OCI-LY7 (cell line): Measurements from ENCODE around the gene IL6R. TPM values are rescaled to one million over a fixed set of nuclear protein-coding genes. Genes with fewer than 3 reads are reported as not detected.

Experiments used
- BruUV-seq: library from RNA; stranded (reverse); fragments of 400-500 nt; replicated peaks from 2 replicates; lab custom pipeline; 2021; lab: Mats Ljungman, UMichigan
- CTCF ChIA-PET: fragments of 300-600 bp; sonication (Branson Sonifier 250); formaldehyde crosslinking; loops from one replicate; lab custom pipeline; 2022; ENCODE audit warnings: antibody characterized with exemption; ENCODE audit not compliant: unreplicated experiment; lab: Charles Lee
- POLR2A ChIA-PET: fragments of 300-600 bp; sonication (Branson Sonifier 250); formaldehyde crosslinking; loops from one replicate; lab custom pipeline; 2022; ENCODE audit warnings: antibody characterized with exemption; lab: Charles Lee
- DNase-seq: peaks from one replicate; pipeline ENCODE4 v3.0.0-alpha.2; 2015; ENCODE audit warnings: low spot score
- H2AFZ ChIP-seq: fragments of 200-600 bp; sonication (generic), shearing (Covaris generic); 2 replicates; pipeline ENCODE4 v1.6.1; 2014; ENCODE audit warnings: mild to moderate bottlenecking, antibody characterized with exemption, low read length, moderate library complexity
- H3K27ac ChIP-seq: fragments of 200-600 bp; sonication (generic); 2 replicates; pipeline ENCODE4 v1.5.1; 2014; ENCODE audit warnings: mixed run types, low read depth, mild to moderate bottlenecking, moderate library complexity, low read length, inconsistent platforms; ENCODE audit not compliant: poor library complexity, severe bottlenecking
- H3K36me3 ChIP-seq: fragments of 200-600 bp; sonication (generic); 2 replicates; pipeline ENCODE4 v1.6.1; 2014; ENCODE audit warnings: mild to moderate bottlenecking, antibody characterized with exemption, low read length, moderate library complexity, mixed read lengths; ENCODE audit not compliant: insufficient read depth
- H3K4me1 ChIP-seq: fragments of 200-600 bp; sonication (generic); 2 replicates; pipeline ENCODE4 v1.5.1; 2014; ENCODE audit warnings: mild to moderate bottlenecking, low read length; ENCODE audit not compliant: insufficient read depth, poor library complexity, severe bottlenecking
- H3K4me2 ChIP-seq: fragments of 200-600 bp; sonication (generic); 2 replicates; pipeline ENCODE4 v1.6.1; 2014; ENCODE audit warnings: mild to moderate bottlenecking, low read length
- H3K4me3 ChIP-seq: fragments of 200-600 bp; sonication (generic); 2 replicates; pipeline ENCODE4 v1.5.1; 2014; ENCODE audit warnings: mild to moderate bottlenecking, low read depth, low read length; ENCODE audit not compliant: poor library complexity, severe bottlenecking
- H3K79me2 ChIP-seq: fragments of 200-600 bp; sonication (generic); 2 replicates; pipeline ENCODE4 v1.6.1; 2016; ENCODE audit warnings: low read depth, mild to moderate bottlenecking, low read length, moderate library complexity, mixed read lengths; ENCODE audit not compliant: insufficient read depth
- H3K9me2 ChIP-seq: fragments of 200-600 bp; sonication (generic); 2 replicates; pipeline ENCODE4 v1.6.1; 2016; ENCODE audit warnings: mild to moderate bottlenecking, low read length, mixed read lengths; ENCODE audit not compliant: insufficient read depth
- H3K9me3 ChIP-seq: fragments of 200-600 bp; sonication (generic); 2 replicates; pipeline ENCODE4 v1.6.1; 2014; ENCODE audit warnings: mild to moderate bottlenecking, mixed run types, low read length, mixed read lengths
- H4K20me1 ChIP-seq: fragments of 200-600 bp; sonication (generic); 2 replicates; pipeline ENCODE4 v1.6.1; 2014; ENCODE audit warnings: mild to moderate bottlenecking, antibody characterized with exemption, low read length, moderate library complexity, mixed read lengths; ENCODE audit not compliant: insufficient read depth
- EZH2phosphoT487 ChIP-seq: fragments of 200-600 bp; sonication (generic); IDR thresholded peaks from 2 replicates; pipeline ENCODE4 v1.6.1; 2018; ENCODE audit warnings: low read depth, borderline replicate concordance, mild to moderate bottlenecking, mixed run types, antibody characterized with exemption, low read length, moderate library complexity, mixed read lengths
- intact Hi-C: fragments of 100-400 bp; cut with micrococcal nuclease; formaldehyde crosslinking; loops from one replicate; pipeline ENCODE4 v1.10.0; 2022; ENCODE audit not compliant: unreplicated experiment
- total RNA-seq, 2 experiments: library from RNA; depleted of rRNA in 1 of 2; stranded (reverse); fragments of >200 nt in 1 of 2; shearing (Covaris generic) in 1 of 2; gene quantifications; 2 replicates each; pipeline ENCODE4 v1.2.3, GENCODE V29; 2014 to 2022
- TF ChIP-seq, protein P1 (sequence below): fragments of 200-600 bp; sonication (generic); conservative IDR thresholded peaks from 2 replicates; pipeline ENCODE4 v1.5.1; 2014; ENCODE audit warnings: mild to moderate bottlenecking, antibody characterized with exemption, low read length, moderate library complexity, mixed read lengths

Gene IL6R
- total RNA-seq, 2 experiments from 2014 or later = not detected

DNA sequence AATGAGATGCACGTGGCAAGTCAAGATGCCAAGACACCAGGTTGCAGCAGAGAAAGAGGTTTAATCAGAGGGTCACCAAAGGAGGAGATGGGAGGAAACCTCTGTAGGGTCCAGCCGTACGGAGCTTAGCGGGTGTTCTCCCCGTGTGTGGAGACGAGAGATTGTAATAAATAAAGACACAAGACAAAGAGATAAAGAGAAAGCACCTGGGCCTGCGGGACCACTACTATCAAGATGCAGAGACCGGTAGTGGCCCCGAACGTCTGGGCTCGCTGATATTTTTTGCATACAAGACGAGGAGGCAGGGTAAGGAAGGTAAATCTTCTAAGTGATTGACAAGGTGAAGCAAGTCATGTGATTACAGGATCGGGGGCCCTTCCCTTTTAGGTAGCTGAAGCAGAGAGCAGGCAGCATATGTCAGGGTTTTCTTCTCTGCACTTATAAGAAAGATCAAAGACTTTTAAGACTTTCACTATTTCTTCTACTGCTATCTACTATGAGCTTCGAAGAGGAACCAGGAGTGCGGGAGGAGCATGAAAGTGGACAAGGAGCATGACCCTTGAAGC lies 55.6 kb downstream of the IL6R start:
- Histone ChIP-seq H3K9me3 (no peaks in the 10 kb centered on the region), H3K9me2 (no peaks in the 10 kb centered on the region), H3K4me2 (no peak overlapping the region), H2AFZ (no peak overlapping the region), H3K4me1 (no peaks in the 10 kb centered on the region), H3K79me2 (no peaks in the 10 kb centered on the region), H3K27ac (no peak overlapping the region), H3K4me3 (no peak overlapping the region), H3K36me3 (no peaks in the 10 kb centered on the region), H4K20me1 (no peaks in the 10 kb centered on the region)
- TF ChIP-seq, protein P1, sequence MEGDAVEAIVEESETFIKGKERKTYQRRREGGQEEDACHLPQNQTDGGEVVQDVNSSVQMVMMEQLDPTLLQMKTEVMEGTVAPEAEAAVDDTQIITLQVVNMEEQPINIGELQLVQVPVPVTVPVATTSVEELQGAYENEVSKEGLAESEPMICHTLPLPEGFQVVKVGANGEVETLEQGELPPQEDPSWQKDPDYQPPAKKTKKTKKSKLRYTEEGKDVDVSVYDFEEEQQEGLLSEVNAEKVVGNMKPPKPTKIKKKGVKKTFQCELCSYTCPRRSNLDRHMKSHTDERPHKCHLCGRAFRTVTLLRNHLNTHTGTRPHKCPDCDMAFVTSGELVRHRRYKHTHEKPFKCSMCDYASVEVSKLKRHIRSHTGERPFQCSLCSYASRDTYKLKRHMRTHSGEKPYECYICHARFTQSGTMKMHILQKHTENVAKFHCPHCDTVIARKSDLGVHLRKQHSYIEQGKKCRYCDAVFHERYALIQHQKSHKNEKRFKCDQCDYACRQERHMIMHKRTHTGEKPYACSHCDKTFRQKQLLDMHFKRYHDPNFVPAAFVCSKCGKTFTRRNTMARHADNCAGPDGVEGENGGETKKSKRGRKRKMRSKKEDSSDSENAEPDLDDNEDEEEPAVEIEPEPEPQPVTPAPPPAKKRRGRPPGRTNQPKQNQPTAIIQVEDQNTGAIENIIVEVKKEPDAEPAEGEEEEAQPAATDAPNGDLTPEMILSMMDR = no peak
- no peak for TF ChIP-seq EZH2phosphoT487
- ChIA-PET CTCF (no interaction called here), POLR2A (no interaction called here)
- intact Hi-C loops = no loop called here
- no peak for DNase-seq
- no TSS peak for BruUV-seq

DNA sequence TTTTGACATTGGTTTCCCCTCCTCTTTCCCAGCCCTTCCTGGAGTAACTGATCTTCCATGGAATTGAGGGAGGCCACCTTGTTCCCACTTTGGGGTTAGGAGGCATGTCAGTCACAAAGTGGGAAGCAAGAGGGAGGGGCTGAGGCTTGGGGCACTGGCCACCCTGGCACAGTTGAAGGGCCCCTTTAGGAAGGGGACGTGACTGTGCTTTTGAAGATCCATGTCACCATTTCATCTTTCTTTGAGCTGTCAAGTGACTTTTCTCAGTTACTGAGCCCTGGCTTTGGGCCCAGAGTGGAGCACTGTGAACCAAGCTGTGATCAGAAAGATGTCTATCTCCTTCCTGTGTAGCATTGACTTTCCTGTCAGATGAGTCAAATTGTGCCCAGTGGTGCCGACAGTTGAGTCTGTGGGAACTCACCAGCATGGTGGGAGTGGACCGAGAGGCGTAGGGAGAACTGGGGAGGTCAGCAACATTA lies 58.4 kb downstream of the IL6R start:
- no peaks in the 10 kb centered on the region for H4K20me1 ChIP-seq
- H3K36me3 ChIP-seq = no peaks in the 10 kb centered on the region
- H3K79me2 ChIP-seq = no peaks in the 10 kb centered on the region
- intact Hi-C loops = no loop called here
- H3K27ac ChIP-seq = no peak overlapping the region
- no peak for DNase-seq
- H3K4me1 ChIP-seq = no peaks in the 10 kb centered on the region
- ChIA-PET CTCF (interaction anchor here (0.6 kb wide), 1 partner anchor 23 kb away, joined by 3 read pairs; no protein-coding TSS in a partner anchor), POLR2A (no interaction called here)
- no peaks in the 10 kb centered on the region for H3K9me3 ChIP-seq
- no peak overlapping the region for H3K4me2 ChIP-seq
- no peaks in the 10 kb centered on the region for H3K9me2 ChIP-seq
- no TSS peak for BruUV-seq
- no peak overlapping the region for H2AFZ ChIP-seq
- no peak overlapping the region for H3K4me3 ChIP-seq
- TF ChIP-seq EZH2phosphoT487 = no peak
- TF ChIP-seq, protein P1 = no peak

DNA sequence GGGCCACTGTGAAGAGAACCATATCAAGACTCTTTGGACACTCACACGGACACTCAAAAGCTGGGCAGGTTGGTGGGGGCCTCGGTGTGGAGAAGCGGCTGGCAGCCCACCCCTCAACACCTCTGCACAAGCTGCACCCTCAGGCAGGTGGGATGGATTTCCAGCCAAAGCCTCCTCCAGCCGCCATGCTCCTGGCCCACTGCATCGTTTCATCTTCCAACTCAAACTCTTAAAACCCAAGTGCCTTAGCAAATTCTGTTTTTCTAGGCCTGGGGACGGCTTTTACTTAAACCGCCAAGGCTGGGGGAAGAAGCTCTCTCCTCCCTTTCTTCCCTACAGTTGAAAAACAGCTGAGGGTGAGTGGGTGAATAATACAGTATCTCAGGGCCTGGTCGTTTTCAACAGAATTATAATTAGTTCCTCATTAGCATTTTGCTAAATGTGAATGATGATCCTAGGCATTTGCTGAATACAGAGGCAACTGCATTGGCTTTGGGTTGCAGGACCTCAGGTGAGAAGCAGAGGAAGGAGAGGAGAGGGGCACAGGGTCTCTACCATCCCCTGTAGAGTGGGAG lies 60.6 kb downstream of the IL6R start:
- ChIA-PET CTCF (no interaction called here), POLR2A (interaction anchor here (0.6 kb wide), 1 partner anchor 145 kb away, joined by 3 read pairs; no protein-coding TSS in a partner anchor)
- intact Hi-C loops = no loop called here
- H3K79me2 ChIP-seq = no peaks in the 10 kb centered on the region
- H3K36me3 ChIP-seq = no peaks in the 10 kb centered on the region
- no peak for TF ChIP-seq EZH2phosphoT487
- TF ChIP-seq, protein P1 = no peak
- H3K4me1 ChIP-seq = no peaks in the 10 kb centered on the region
- H4K20me1 ChIP-seq = no peaks in the 10 kb centered on the region
- BruUV-seq = no TSS peak
- H3K4me2 ChIP-seq = no peak overlapping the region
- no peaks in the 10 kb centered on the region for H3K9me3 ChIP-seq
- H3K27ac ChIP-seq = no peak overlapping the region
- H3K9me2 ChIP-seq = no peaks in the 10 kb centered on the region
- DNase-seq = no peak
- no peak overlapping the region for H3K4me3 ChIP-seq
- no peak overlapping the region for H2AFZ ChIP-seq
